GM21381 (cell line): ENCODE data around the gene LUM.

Source experiments
- ATAC-seq: cut with Tn5 transposase; IDR thresholded peaks from one replicate; pipeline ENCODE4 v1.9.1; 2021; ENCODE audit warnings: mild to moderate bottlenecking, moderate library complexity; ENCODE audit not compliant: unreplicated experiment

The LUM gene

DNA sequence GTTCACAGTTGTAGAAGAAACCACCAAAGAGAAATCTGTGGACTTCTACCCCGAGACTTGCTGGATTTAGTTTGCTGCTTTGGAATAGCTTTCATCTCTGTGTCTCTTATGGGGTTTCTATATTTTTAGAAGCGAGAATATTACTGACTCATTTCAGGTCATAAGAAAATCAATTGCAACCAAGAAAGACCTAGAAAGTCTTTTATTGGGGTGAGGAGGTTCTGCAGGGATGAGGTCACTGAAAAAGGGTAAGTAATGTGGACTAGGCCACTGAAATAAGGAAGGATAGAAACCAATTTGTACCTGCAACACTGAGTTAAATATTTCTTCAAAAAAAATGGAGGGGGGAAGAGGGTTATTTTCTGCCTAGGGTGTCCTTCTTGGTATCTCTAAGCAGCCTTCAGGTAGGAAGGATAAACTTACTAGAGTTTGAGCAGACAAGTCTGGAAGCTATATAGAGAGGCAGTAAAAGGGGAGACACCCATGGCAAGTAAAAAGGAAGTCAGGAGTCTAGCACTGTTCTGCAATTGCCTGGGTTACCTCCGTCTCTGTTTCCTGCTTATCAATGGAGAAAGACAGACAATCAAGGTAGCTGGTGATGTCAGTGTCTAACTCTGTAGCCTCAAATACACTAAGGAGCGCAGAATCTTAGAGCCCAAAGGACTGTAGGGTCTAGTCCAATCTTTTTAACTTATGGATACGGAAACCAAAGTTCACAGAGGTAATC, 33.9 kb downstream of the LUM start:
- ATAC-seq, result no peak

DNA sequence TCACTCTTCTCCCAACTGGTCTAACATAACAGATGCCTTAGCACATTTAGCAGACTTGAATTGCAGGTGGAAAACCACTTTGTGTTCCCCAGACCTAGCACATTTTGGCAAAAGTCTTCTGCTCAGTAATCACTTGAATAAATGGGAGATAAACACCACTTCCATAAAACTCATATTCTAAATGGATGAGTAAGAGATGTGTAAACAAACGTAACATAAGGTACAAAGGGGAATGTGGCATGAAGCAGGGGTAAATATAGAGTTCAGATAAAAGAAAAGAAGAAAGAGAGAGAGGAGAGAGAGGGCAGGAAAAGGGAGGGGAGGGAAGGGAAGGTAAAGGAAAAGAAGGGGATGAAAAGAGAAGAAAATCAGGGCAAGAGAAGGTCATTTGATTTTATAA, 36.4 kb downstream of the LUM start:
- no peak for ATAC-seq

DNA sequence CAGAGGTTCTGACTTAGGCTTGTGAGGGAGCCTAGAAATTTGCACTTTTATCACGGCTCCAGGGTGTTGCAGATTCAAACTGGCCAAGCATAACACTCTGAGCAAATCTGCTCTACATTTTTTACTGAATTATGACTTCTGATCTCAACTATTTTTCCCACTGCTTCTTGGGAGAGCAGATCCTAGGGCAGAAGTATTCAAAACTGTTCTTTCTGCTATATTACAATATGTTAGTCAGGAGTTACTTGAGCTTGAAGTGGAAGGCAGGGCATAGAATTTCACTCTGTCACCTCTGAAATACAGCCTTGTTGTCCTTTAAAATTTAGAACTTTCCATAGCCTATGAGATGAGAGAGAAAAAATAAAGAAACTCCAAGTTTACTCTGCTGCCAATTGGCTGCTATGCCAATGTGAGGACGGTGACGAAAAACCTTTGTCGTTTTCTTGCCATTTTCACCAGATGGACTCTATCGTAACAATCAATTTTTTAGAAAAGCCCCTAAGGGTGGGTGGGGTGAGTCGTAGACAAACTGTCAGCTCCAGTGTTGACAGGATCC, 37.1 kb downstream of the LUM start:
- no peak for ATAC-seq

DNA sequence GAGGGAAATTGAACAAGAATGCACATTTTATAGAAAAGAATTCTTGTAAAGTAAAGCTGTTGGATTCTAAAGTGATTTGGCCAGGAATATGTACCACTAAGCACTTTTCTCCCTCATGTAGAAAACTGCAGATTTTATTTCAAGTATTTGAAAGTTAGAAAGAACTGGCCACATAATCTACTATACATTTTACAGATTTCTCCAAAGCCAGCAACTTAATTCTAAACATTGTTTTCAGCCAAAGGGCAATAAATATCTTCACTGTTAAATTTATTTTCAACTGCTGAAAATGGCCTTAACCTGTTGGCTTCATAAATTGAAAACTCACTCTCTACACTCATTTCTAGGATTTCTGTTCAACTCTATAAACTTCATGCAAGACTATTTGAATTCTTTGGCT, 37.9 kb downstream of the LUM start:
- ATAC-seq, result no peak

DNA sequence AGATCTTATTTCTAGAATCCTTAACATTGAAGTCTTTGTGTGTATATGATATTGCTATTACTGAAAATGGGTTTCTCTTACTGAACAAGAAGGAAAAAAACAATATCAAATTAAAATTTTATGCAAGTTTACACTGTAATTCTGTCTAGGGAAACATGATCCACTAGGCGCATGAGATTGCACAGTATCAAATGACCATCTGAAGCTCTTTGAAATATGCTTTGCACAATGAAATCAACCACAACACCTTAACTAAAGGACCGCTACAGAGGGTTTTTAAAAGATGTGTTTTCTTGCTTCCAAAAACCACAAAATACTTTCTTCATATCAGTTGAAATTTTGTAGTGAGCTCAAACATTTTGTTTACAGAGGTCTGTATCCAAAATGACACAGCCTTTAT, 38.4 kb downstream of the LUM start:
- ATAC-seq, result no peak

DNA sequence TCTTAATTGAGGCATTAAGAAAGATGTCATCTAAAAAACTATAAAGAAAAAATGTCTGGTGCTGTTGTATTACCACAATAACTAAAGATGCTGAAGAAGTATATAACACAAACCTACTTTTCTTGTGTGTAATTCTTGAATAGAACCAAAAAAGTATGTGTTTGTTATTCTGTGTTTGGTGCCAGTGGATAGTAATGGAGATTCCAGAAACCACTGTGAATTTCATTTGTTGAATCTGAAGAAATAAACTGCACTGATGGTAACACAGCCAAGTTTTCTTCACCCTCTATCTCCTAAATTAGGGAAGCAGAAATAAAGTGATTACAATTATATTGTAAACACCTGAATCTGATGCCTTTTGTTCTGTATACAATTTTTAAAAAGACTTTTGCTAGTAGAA, 40.4 kb downstream of the LUM start:
- ATAC-seq, result no peak

DNA sequence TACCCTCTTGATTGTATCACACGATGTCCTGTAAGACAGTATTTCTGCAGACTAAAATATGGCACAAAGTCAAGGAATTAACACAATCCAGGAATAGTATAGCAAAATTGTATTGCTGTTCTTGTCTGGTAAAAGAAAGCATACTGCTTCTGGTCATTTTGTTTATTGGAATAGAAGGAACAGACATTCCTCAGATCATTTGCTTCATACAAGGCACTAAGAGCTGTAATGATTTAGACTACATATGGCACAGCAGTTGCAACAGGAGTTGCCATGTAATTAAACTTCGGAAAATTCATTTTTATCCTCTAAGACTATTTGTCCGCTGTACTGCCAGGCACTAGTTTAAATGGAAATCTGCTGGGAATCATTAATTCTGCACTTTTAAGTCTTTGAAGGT, 45.9 kb downstream of the LUM start:
- ATAC-seq, result no peak

DNA sequence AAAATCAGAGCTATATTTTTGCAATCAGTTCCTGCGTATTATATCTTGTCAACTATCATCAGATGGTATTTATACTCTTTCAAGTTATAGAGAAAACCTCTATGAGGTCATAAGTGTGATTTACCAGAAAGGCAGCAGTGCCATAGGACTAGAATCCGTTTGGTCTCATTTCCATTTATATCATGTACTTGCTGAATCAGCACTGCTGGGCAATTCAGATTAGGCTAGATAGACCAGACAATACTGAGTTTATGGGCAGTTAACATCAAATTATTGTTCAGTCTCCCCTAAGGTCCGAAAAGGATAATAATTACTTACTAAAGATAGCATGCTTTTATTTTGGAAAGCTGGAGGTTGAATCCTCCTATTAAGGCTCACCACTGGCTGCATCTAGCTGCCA, 46.7 kb downstream of the LUM start:
- no peak for ATAC-seq

DNA sequence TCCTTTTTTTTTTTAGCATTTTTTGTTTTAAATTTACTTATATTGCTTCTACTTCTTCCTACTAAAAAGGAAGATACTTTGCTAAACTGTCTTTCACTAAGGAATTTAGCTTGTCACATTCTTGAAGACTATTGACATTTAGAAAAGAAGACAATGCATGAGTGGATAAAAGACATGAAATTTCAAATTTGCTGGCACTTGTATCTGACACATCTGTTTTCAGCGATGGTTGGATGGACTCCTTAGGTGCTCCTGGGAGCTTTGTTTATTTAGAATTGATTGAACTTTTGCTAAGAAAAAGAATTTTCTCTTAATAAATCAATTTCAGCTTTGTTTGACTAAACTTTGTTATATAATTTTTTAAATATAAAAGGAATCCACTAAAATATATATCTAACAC, 50.2 kb downstream of the LUM start:
- ATAC-seq, result no peak

DNA sequence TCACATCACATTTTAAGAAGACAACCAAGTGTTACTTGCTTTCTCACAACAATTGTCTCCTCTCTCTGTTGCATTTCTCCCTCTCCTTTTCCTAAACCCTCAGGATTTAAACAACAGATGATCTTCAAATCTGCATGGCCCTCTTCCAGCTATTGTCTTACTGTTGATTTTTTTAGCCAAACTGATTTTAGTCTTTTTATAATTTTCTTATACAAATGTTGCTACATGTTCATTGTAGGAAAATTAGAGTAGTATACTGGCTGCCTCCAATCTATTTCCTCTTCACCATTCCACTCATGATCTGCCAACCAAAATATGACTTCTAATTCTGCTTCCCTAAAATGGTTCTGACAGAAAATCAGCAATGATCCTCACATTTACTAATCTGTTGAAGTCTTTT, 52.1 kb downstream of the LUM start:
- ATAC-seq, result no peak

DNA sequence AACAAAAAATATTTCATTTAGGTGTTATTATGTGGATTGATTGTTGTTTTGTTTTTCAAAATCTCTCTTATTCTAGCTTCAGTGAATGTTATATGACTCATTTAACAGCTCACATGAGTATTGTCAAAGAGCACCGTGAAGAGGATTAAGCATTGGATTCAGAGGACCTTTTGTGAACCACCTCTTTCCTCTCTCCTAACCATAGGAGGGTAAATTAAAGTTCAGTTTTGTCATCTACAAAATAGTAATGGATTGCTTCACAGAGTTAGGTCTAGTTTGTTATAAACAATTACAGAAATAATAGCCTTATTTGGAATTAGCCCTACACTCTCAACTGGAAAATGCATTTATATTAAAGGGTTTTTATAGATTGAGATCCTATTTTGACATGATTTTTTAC, 52.5 kb downstream of the LUM start:
- ATAC-seq, result no peak

DNA sequence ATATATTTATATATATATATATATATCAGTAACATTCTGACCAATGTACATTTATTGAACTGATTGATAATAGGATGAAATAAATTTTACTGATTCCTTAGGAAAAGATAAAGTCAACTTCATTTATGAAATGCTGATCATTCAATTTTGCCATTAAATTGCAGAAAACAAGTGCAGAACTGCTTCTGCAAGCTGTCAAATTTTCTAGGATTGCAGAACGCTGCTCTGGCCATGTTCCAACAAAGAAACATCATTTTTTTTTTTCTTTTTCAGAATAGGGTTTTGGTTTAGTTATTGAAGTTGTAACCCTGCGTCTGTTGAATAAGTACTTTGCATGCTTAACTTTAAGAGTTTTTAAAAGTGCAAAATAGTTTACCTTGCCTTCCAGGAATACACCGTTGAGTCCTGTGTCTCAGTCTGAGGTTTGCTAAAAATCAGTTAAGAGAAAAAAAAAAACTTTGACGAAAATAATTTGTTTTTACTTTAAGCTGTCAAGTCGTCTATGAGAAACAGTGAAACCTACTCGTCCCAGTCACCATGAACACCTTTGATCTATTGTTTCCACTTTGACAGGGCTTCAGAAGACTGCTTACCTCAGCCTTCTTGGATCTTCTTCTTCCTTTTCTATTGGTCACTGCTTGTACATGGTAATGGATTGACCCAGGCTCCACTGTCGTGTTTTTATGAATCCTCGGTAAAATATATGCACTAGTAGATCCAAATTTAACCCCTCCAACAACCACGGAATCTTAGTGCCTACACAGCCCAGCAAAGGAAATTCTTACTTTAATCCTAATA, 53.7 kb downstream of the LUM start, which contains the start of gene KERA:
KERA (minus strand) TSS at position 657 of the 798 bp plus-strand sequence. CDS start 1,743 bp downstream, outside the sequence.
- no peak for ATAC-seq

DNA sequence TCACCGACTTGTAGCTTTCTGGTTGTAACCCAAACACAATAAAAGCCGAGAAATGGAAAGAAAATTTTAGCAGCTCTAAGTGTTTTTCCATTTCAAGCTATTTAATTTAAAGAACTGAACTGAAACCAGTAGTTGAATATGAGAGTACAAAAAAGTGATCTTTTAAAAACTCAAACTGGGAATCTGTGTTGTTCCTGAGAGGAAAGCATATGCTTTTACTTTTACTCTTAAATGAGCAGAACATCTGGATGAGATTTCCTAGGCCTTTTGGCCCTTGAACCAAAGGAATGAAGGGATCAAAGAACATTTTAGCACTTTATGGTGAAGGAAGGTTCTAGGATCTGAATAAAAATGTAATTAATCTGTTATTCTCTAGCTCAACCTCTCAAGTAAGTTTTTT, 54.8 kb downstream of the LUM start:
- no peak for ATAC-seq

DNA sequence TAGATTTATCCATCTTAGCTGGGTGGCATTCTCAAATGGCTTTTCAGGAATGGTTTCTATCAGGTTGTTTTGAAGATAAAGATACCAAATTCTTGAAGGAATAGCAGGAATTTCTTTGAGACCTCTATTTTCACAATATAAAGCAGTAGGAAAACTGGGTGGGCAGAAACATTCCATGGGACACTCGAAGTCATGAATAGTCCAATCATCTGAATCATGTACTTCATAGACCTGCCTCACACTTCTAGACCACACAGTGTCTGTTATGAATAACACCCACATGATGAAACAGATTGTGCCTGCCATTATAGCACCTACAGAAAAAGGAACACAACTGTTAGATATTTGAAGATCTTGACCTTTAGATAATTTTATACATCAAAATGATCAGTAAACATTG, 55.3 kb downstream of the LUM start:
- ATAC-seq, result no peak

DNA sequence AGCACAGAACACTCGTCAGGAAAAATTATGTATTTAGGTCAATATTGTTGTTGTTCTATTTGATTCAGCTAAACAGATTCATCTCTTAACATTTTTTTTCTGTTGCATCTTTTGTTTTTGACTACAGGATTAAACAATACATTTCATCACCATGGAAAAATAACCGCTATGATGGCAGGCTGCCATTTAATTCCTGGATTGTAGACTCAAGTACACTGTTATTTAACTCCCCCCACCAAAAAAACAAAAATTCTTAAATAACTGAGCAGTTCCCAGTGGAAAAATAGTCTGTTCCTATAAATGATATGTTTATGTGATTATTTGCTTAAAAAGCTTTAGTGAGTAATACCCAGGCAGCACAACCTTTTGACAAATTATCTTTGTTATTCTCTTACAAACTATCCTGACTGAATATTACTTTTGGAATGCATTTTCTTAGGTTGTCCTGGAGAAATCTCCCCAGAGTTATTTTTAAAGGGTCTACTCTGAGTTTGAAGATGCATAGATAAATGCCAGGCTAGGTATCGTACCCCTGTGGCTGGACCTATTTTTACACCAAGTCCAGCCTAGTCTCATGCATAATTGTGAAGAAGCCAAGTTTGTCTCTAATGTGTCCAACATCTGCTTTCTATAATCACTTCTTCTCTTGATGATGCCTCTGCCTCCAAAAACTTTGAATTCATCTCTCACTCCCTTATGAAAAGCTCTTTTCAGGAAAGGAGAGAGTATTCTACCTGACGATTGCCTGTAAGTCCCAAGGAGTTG, 57.2 kb downstream of the LUM start:
- ATAC-seq, result no peak
